ENCODE measurements around the gene ALDOA. TPM values are rescaled to one million over a fixed set of nuclear protein-coding genes. Genes with fewer than 3 reads are reported as not detected.

The ALDOA gene
- total and polyA plus RNA-seq, 2 experiments from 2014 or later: 397 to 882 TPM

DNA sequence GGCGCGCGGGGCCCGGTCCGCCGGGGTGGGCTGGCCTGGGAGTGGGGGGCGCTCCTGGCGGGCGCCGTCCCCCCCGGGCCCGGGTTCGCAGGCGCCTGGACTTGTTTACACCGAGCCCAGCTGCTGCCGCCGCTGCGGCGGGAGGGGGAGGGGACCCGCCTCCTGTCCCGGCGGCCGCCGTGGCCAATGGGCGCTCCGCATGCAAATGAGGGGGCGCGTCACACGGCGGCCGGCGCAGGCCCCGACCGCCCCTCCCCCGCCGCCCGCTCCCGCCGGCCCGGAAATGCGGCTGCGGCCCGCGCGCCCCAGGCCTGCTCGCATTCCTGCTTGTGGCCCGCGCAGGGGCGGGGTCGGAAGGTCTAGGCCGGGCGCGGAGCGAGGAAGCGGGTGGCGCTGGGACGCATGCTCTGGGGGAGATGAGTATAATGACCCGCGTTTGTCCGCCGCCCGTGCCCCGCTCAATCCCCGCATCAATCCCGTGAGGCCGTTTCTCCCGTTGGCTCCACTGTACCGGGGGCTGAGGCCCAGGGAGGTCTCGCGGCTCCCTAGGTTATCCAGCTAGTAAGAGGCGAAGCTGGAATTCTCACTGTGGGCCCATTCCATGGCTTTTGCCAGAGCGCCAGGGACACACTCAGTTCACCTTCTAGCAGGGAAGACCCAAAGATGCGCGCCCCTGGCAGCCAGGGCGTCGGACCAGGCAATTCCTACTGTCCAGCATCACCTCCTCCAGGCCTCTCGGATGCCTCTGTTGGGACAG, 30.7 kb downstream of the ALDOA start, which contains the start of gene YPEL3:
YPEL3 (minus strand) TSS at position 109 of the 757 bp plus-strand sequence. CDS start 731 bp downstream, outside the sequence.
- WGBS (ENCODE audit: low lambda C conversion rate, missing lambda C conversion rate): 1% methylated on average over 37 of the region's 77 CpGs
- peaks cover 16% of the 10 kb centered on the region for H4K20me1 ChIP-seq (ENCODE audit: insufficient read depth, poor library complexity, severe bottlenecking)
- no peaks in the 10 kb centered on the region for H3K9me2 ChIP-seq (replicated peaks; ENCODE audit: insufficient read depth)
- H3K79me2 ChIP-seq: peaks cover 54% of the 10 kb centered on the region
- H3K36me3 ChIP-seq (replicated peaks; ENCODE audit: insufficient read depth, low read depth): no peaks in the 10 kb centered on the region
- no peaks in the 10 kb centered on the region for H3K27me3 ChIP-seq
- DNase-seq (ENCODE audit: low spot score): peak; percentile 97
- no peaks in the 10 kb centered on the region for H3K9me3 ChIP-seq (ENCODE audit: low read depth)
- H3K4me1 ChIP-seq (ENCODE audit: insufficient read depth): peaks cover 24% of the 10 kb centered on the region
- H3K27ac ChIP-seq: peak within 1 kb of the TSS; percentile 98
- peak within 1 kb of the TSS; percentile 69 for H3K4me3 ChIP-seq
- TF ChIP-seq EZH2phosphoT487 (IDR thresholded peaks at IDR 0.05; ENCODE audit: low read depth, severe bottlenecking, unreplicated experiment) (no peak), CTCF (IDR thresholded peaks at IDR 0.05; ENCODE audit: poor library complexity) (no peak), EZH2 (IDR thresholded peaks at IDR 0.05; ENCODE audit: borderline replicate concordance) (no peak)
- H3K4me2 ChIP-seq: peak within 1 kb of the TSS; percentile 90
- peak within 1 kb of the TSS; percentile 44 for H2AFZ ChIP-seq

DNA sequence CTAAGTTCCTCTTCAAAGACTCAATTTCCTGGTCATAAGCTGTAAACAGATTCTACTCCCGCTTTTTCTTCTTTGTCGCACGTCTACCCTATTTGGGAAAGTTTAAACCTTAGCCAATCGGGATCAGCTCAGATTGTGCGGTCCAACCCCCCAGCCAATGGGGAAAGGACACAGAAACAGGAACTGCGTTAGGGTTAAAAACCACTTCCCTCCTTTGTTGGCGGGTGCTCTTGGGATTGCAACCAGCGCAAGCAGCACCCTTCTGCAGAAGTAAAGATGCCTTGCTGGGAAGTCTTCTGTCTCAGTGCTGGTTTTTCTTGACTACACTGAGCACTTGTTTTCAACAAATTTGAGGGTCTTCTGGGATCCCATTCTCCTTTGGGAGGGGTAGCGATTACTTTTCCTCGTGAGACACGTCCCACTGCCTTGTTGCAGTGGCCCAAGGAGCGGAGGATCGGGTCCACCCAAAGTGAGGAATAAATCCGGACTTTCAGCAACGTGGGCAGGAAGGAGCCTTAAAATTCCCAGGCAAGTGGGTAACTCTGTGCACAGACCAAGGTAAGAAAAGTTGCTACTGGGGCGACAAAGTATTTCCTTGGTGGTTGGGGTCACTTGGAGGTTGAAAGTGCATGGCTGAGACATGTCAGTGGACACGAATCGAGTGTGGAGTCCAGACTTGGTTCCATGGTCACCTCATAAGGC, 31.5 kb downstream of the ALDOA start:
- H4K20me1 ChIP-seq (ENCODE audit: insufficient read depth, poor library complexity, severe bottlenecking): peaks cover 21% of the 10 kb centered on the region
- peak overlapping the region; percentile 69 for H3K4me3 ChIP-seq
- H3K9me3 ChIP-seq (ENCODE audit: low read depth): no peaks in the 10 kb centered on the region
- TF ChIP-seq EZH2 (IDR thresholded peaks at IDR 0.05; ENCODE audit: borderline replicate concordance) (no peak), EZH2phosphoT487 (IDR thresholded peaks at IDR 0.05; ENCODE audit: low read depth, severe bottlenecking, unreplicated experiment) (no peak), CTCF (IDR thresholded peaks at IDR 0.05; ENCODE audit: poor library complexity) (no peak)
- H3K27me3 ChIP-seq: no peaks in the 10 kb centered on the region
- peak; percentile 92 for DNase-seq (ENCODE audit: low spot score)
- H2AFZ ChIP-seq: peak overlapping the region; percentile 44
- peak overlapping the region; percentile 90 for H3K4me2 ChIP-seq
- no peaks in the 10 kb centered on the region for H3K36me3 ChIP-seq (replicated peaks; ENCODE audit: insufficient read depth, low read depth)
- H3K27ac ChIP-seq: peak overlapping the region; percentile 98
- WGBS (ENCODE audit: low lambda C conversion rate, missing lambda C conversion rate): 6% methylated on average over 18 of the region's 18 CpGs
- H3K79me2 ChIP-seq: peaks cover 61% of the 10 kb centered on the region
- peaks cover 23% of the 10 kb centered on the region for H3K4me1 ChIP-seq (ENCODE audit: insufficient read depth)
- no peaks in the 10 kb centered on the region for H3K9me2 ChIP-seq (replicated peaks; ENCODE audit: insufficient read depth)

DNA sequence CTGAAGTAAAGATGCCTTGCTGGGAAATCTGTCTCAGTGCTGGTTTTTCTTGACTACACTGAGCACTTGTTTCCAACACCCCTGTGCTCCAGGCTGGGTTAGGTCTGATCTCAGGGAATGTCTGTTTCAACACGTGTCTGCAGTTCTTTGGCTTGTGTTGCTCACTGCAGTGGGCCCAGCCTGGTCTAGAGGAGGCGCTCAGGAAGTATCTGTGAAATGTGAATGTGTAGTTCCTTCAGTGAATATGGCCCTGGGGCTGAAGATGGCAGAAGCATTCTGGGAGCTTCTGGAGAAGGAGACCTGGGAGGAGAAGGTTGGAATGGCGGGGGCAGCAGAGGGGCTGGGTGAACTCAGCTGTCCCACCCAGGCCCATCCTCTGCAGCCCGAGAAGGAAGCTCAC, 38.5 kb downstream of the ALDOA start:
- peak overlapping the region; percentile 54 for H3K4me2 ChIP-seq
- H3K9me3 ChIP-seq (ENCODE audit: low read depth): no peaks in the 10 kb centered on the region
- no peak overlapping the region for H2AFZ ChIP-seq
- H3K4me3 ChIP-seq: no peak overlapping the region
- H4K20me1 ChIP-seq (ENCODE audit: insufficient read depth, poor library complexity, severe bottlenecking): peaks cover 20% of the 10 kb centered on the region
- no peak for DNase-seq (ENCODE audit: low spot score)
- 87% methylated on average over 4 of the region's 4 CpGs for WGBS (ENCODE audit: low lambda C conversion rate, missing lambda C conversion rate)
- peaks cover 78% of the 10 kb centered on the region for H3K79me2 ChIP-seq
- no peaks in the 10 kb centered on the region for H3K27me3 ChIP-seq
- H3K27ac ChIP-seq: peak overlapping the region; percentile 86
- H3K9me2 ChIP-seq (replicated peaks; ENCODE audit: insufficient read depth): no peaks in the 10 kb centered on the region
- H3K36me3 ChIP-seq (replicated peaks; ENCODE audit: insufficient read depth, low read depth): no peaks in the 10 kb centered on the region
- TF ChIP-seq EZH2 (IDR thresholded peaks at IDR 0.05; ENCODE audit: borderline replicate concordance) (no peak), CTCF (IDR thresholded peaks at IDR 0.05; ENCODE audit: poor library complexity) (no peak), EZH2phosphoT487 (IDR thresholded peaks at IDR 0.05; ENCODE audit: low read depth, severe bottlenecking, unreplicated experiment) (no peak)
- peaks cover 29% of the 10 kb centered on the region for H3K4me1 ChIP-seq (ENCODE audit: insufficient read depth)

Measured in hepatocyte (in vitro differentiated cells).